IgD-negative memory B cell (primary cell): ENCODE results near the gene RSRC2. TPM values are rescaled to one million over a fixed set of nuclear protein-coding genes. Genes with fewer than 3 reads are reported as not detected.

Experiments
- H3K27ac Mint-ChIP-seq, 3 donors: one replicate each; pipeline ENCODE4 v1.8.0; 2020 to 2022; ENCODE audit warnings: mild to moderate bottlenecking in 3 of 3, mixed read lengths in 3 of 3, moderate library complexity in 1 of 3
- H3K27me3 Mint-ChIP-seq: one replicate; pipeline ENCODE4 v1.8.0; 2021; ENCODE audit warnings: mixed read lengths
- H3K36me3 Mint-ChIP-seq: one replicate; pipeline ENCODE4 v1.8.0; 2020; ENCODE audit warnings: mild to moderate bottlenecking, mixed read lengths
- H3K4me1 Mint-ChIP-seq, 3 donors: one replicate each; pipeline ENCODE4 v1.8.0; 2020 to 2022; ENCODE audit warnings: mixed read lengths in 3 of 3, mild to moderate bottlenecking in 1 of 3
- H3K4me3 Mint-ChIP-seq, 4 donors: one replicate each; pipeline ENCODE4 v1.8.0; 2020 to 2022; ENCODE audit warnings: mild to moderate bottlenecking in 4 of 4, mixed read lengths in 4 of 4, moderate library complexity in 3 of 4
- H3K9me3 Mint-ChIP-seq, 3 donors: one replicate each; pipeline ENCODE4 v1.8.0; 2020 to 2021; ENCODE audit warnings: mixed read lengths in 3 of 3, mild to moderate bottlenecking in 1 of 3
- polyA plus RNA-seq: library from polyadenylated mRNA; unstranded; fragments of 300-500 nt; fragmentation: Illumina TruSeq; gene quantifications from one replicate; pipeline ENCODE4 v1.2.3, GENCODE V29; 2021

Gene RSRC2
- polyA plus RNA-seq, 1 donor from 2014 or later: 61.0 TPM

DNA sequence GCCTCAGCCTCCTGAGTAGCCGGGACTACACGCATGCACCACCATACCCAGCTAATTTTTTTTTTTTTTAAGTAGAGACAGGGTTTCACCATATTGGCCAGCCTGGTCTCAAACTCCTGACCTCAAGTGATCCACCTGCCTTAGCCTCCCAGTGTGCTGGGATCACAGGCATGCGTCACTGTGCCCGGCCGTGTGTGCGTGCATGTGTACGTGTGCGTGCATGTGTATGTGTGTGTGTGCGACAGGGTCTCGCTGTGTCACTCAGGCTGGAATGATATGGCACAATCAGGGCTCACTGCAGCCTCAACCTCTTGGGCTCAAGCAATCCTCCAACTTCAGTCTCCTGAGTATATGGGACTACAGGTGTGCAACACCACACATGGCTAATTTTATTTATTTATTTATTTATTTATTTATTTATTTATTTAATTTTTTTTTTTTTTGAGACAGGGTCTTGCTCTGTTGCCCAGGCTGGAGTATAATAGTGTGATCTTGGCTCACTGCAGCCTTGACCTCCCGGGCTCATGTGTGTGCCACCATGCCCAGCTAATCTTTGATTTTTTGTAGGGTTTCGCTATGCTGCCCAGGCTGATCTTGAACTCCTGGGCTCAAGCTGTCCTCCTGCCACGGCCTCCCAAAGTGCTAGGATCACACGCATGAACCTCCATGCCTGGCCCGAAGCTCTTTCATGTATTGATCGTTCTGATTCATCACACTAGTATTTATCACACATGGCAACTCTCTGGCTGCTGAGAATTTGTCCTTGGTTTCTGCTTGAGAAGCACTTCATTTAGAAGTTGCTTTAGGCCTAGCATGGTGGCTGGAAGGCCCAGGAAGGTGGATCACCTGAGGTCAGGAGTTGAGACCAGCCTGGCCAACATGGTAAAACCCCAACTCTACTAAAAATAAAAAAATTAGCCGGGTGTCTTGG is 68.4 kb downstream of the RSRC2 start:
- Mint-ChIP-seq H3K4me1 (peaks cover 7 to 16% (median 10%) of the 10 kb centered on the region in 3 donors), H3K4me3 (peak overlapping the region in 2 of 4 donors; percentile 30 to 37), H3K27me3 (no peaks in the 10 kb centered on the region), H3K27ac (peak overlapping the region in 1 of 3 donors; percentile 4), H3K9me3 (no peaks in the 10 kb centered on the region), H3K36me3 (no peaks in the 10 kb centered on the region)

DNA sequence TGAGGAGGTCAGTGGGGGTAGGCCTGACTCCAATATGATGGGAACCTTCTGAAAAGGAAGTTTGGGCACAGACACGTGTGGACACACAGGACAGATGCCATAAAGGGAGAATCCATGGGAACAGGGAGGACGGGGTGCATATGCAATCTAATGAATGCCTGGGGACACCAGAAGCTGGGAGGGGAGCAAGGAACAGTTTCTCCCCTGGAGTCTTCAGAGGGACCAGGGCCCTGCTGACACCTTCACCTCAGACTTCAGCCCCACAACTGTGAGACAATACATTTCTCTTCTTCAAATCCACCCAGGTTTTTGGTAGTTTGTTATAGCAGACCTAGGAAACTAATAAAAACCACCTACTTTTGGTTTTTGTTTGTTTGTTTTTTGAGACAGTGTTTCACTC is 69.1 kb downstream of the RSRC2 start:
- Mint-ChIP-seq H3K36me3 (no peaks in the 10 kb centered on the region), H3K27ac (peak overlapping the region in 2 of 3 donors; percentile 4 to 39), H3K4me1 (peaks cover 13 to 23% (median 16%) of the 10 kb centered on the region in 3 donors), H3K9me3 (no peaks in the 10 kb centered on the region), H3K27me3 (no peaks in the 10 kb centered on the region), H3K4me3 (no peak overlapping the region)

DNA sequence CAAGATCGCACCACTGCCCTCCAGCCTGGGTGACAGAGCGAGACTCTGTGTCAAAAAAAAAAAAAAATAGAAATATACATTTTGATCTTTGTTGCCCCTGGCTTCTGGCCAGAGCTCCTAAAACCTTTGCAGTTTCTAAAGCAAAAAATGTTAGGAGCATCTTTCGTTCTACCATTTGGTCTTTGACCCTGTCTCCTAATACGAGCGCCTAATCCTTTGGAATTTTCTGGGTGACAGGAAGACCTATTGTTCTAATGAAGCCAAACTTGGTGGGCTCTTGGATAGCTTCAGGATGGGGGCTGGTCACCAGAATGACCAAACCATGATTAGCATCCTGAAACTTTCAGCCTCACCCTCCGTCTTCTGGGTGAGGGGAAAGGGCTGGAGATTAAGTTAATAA is 72.0 kb downstream of the RSRC2 start:
- H3K4me3 Mint-ChIP-seq: no peak overlapping the region
- no peaks in the 10 kb centered on the region for H3K9me3 Mint-ChIP-seq
- H3K36me3 Mint-ChIP-seq: no peaks in the 10 kb centered on the region
- peaks cover 13 to 26% (median 16%) of the 10 kb centered on the region in 3 donors for H3K4me1 Mint-ChIP-seq
- peak overlapping the region in 1 of 3 donors; percentile 10 for H3K27ac Mint-ChIP-seq
- H3K27me3 Mint-ChIP-seq: no peaks in the 10 kb centered on the region

DNA sequence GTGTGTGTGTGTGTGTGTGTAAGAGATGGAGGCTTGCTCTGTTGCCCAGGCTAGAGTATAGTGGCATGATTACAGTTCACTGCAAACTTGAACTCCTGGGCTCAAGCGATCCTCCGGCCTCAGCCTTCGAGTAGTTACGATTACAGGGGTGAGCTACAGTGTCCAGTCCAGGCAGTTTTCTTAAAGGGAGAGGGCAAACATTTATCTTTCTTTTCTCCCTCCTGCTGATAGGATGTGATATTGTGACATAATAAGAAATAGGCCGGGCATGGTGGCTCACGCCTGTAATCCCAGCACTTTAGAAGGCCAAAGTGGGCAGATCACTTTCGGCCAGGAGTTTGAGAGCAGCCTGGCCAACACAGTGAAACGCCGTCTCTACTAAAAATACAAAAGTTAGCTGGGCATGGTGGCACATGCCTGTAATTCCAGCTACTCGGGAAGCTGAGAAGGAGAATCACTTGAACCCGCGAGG is 72.5 kb downstream of the RSRC2 start:
- H3K27ac Mint-ChIP-seq: peak overlapping the region in 2 of 3 donors; percentile 64 to 99
- no peaks in the 10 kb centered on the region for H3K27me3 Mint-ChIP-seq
- peaks cover 13 to 26% (median 16%) of the 10 kb centered on the region in 3 donors for H3K4me1 Mint-ChIP-seq
- no peaks in the 10 kb centered on the region for H3K9me3 Mint-ChIP-seq
- no peaks in the 10 kb centered on the region for H3K36me3 Mint-ChIP-seq
- peak overlapping the region in 1 of 4 donors; percentile 5 for H3K4me3 Mint-ChIP-seq

Other genes starting within 250 kb of the RSRC2 start
- 26.8 TPM for gene CLIP1, start 104.3 kb downstream of the RSRC2 start, polyA plus RNA-seq
- 13.6 TPM for gene ZCCHC8, start 26.0 kb downstream of the RSRC2 start, polyA plus RNA-seq
- 5.2 TPM for gene KNTC1, start 313 bp upstream of the RSRC2 start, polyA plus RNA-seq
- not detected for gene HCAR2, start 176.4 kb upstream of the RSRC2 start, polyA plus RNA-seq
- not detected for gene HCAR3, start 189.9 kb upstream of the RSRC2 start, polyA plus RNA-seq
- not detected for gene HCAR1, start 203.9 kb upstream of the RSRC2 start, polyA plus RNA-seq
- gene DENR, start 225.9 kb upstream of the RSRC2 start, polyA plus RNA-seq: 68.1 TPM
- gene CCDC62, start 247.6 kb upstream of the RSRC2 start, polyA plus RNA-seq: 1.3 TPM